Activated CD8-positive, alpha-beta memory T cell treated with anti-CD3 and anti-CD28 coated beads for 36 hours (primary cell): ENCODE data around the gene ARHGAP45. TPM values are rescaled to one million over a fixed set of nuclear protein-coding genes. Genes with fewer than 3 reads are reported as not detected.

Source experiments
- CTCF ChIA-PET: fragments of 350-600 bp; sonication (Branson Sonifier 250); formaldehyde crosslinking; loops from one replicate; lab custom pipeline; 2021; ENCODE audit warnings: antibody characterized with exemption; lab: Charles Lee
- POLR2A ChIA-PET: fragments of 350-600 bp; sonication (Branson Sonifier 250); formaldehyde crosslinking; loops from one replicate; lab custom pipeline; 2021; ENCODE audit warnings: antibody characterized with exemption; lab: Charles Lee
- total RNA-seq, 2 experiments: library from RNA; stranded (reverse); gene quantifications; one replicate each; pipeline ENCODE4 v1.2.3, GENCODE V29; 2021

The ARHGAP45 gene
- total RNA-seq, 2 experiments from 2014 or later, result 148 to 154 TPM

GRCh38 chr19:1098177-1099051 is 31.4 kb downstream of the ARHGAP45 start:
- ChIA-PET CTCF (interaction anchor here (1.0 to 1.5 kb wide), 2 partner anchors 34 to 96 kb away, joined by 3 to 5 read pairs; no protein-coding TSS in a partner anchor), POLR2A (interaction anchor here (0.6 to 0.8 kb wide), 3 partner anchors 8 to 31 kb away, joined by 3 read pairs; partner anchors contain the start of gene ARHGAP45)

- ChIA-PET CTCF (interaction anchor here (2.1 to 2.9 kb wide), 3 partner anchors 13 to 143 kb away, joined by 5 to 13 read pairs (median 8); no protein-coding TSS in a partner anchor), POLR2A (interaction anchor here (0.6 to 1.1 kb wide), 3 partner anchors 26 to 238 kb away, joined by 3 to 5 read pairs (median 3); no protein-coding TSS in a partner anchor)
Observed at GRCh38 chr19:1101337-1101698, 34.4 kb downstream of the ARHGAP45 start.

GRCh38 chr19:1102407-1103131 is 35.6 kb downstream of the ARHGAP45 start:
- ChIA-PET POLR2A (interaction anchor here (0.5 to 2.7 kb wide), 13 partner anchors 9 to 138 kb away, joined by 3 to 21 read pairs (median 5); partner anchors contain the start of gene ARHGAP45), CTCF (interaction anchor here (0.6 to 2.9 kb wide), 10 partner anchors 10 to 141 kb away, joined by 3 to 13 read pairs (median 5); partner anchors contain the start of gene ARHGAP45)

- CTCF ChIA-PET, result interaction anchor here (0.6 to 2.9 kb wide), 10 partner anchors 10 to 141 kb away, joined by 3 to 13 read pairs (median 5); partner anchors contain the start of gene ARHGAP45
- POLR2A ChIA-PET, result interaction anchor here (0.5 to 2.7 kb wide), 13 partner anchors 9 to 163 kb away, joined by 3 to 21 read pairs (median 4); partner anchors contain the start of gene ARHGAP45
Observed at GRCh38 chr19:1103132-1103707, 36.3 kb downstream of the ARHGAP45 start.

- CTCF ChIA-PET, result interaction anchor here (0.9 to 2.9 kb wide), 6 partner anchors 9 to 91 kb away, joined by 3 to 8 read pairs (median 6); partner anchors contain the start of gene ARHGAP45
Observed at GRCh38 chr19:1103708-1104310, 36.8 kb downstream of the ARHGAP45 start, which contains the start of gene GPX4. Gene GPX4 (plus strand): TSS chr19:1103994. CDS start chr19:1104044, 50 bp downstream.

GRCh38 chr19:1104311-1105007 is 37.5 kb downstream of the ARHGAP45 start:
- ChIA-PET POLR2A (interaction anchor here (0.7 to 2.7 kb wide), 8 partner anchors 10 to 162 kb away, joined by 3 to 21 read pairs (median 3); partner anchors contain the start of genes ARHGAP45, POLR2E and RNU6-2), CTCF (interaction anchor here (0.9 to 1.5 kb wide), 2 partner anchors 9 to 90 kb away, joined by 3 to 5 read pairs; no protein-coding TSS in a partner anchor)

More at GRCh38 chr19:1103708-1104310, 36.8 kb downstream of the ARHGAP45 start, which contains the start of gene GPX4:
- POLR2A ChIA-PET, result interaction anchor here (0.7 to 2.7 kb wide), 9 partner anchors 8 to 163 kb away, joined by 3 to 21 read pairs (median 3); partner anchors contain the start of genes ARHGAP45, POLR2E and RNU6-2

GRCh38 chr19:1105008-1105872 is 38.3 kb downstream of the ARHGAP45 start:
- ChIA-PET POLR2A (interaction anchor here (0.6 to 2.7 kb wide), 5 partner anchors 25 to 75 kb away, joined by 3 to 21 read pairs (median 4); partner anchors contain the start of gene ARHGAP45), CTCF (interaction anchor here (1.2 to 1.5 kb wide), 2 partner anchors 8 to 38 kb away, joined by 3 to 5 read pairs; partner anchors contain the start of gene ARHGAP45)

- ChIA-PET POLR2A (interaction anchor here (0.6 to 1.3 kb wide), 3 partner anchors 24 to 42 kb away, joined by 3 to 6 read pairs (median 4); no protein-coding TSS in a partner anchor), CTCF (interaction anchor here (0.6 to 1.2 kb wide), 2 partner anchors 39 to 88 kb away, joined by 3 read pairs; partner anchors contain the start of gene ARHGAP45)
Observed at GRCh38 chr19:1105873-1106840, 39.2 kb downstream of the ARHGAP45 start.

- ChIA-PET CTCF (interaction anchor here (0.9 kb wide), 1 partner anchor 115 kb away, joined by 4 read pairs; no protein-coding TSS in a partner anchor), POLR2A (interaction anchor here (1.1 kb wide), 1 partner anchor 43 kb away, joined by 6 read pairs; no protein-coding TSS in a partner anchor)
Observed at GRCh38 chr19:1106841-1107660, 40.1 kb downstream of the ARHGAP45 start.

GRCh38 chr19:1107661-1108261 is 40.8 kb downstream of the ARHGAP45 start:
- ChIA-PET POLR2A (interaction anchor here (1.1 to 1.7 kb wide), 2 partner anchors 23 to 43 kb away, joined by 3 to 6 read pairs; no protein-coding TSS in a partner anchor), CTCF (interaction anchor here (0.9 kb wide), 1 partner anchor 115 kb away, joined by 4 read pairs; no protein-coding TSS in a partner anchor)

- ChIA-PET POLR2A (interaction anchor here (1.1 to 1.7 kb wide), 2 partner anchors 23 to 44 kb away, joined by 3 to 6 read pairs; no protein-coding TSS in a partner anchor), CTCF (interaction anchor here (0.9 kb wide), 1 partner anchor 114 kb away, joined by 4 read pairs; no protein-coding TSS in a partner anchor)
Observed at GRCh38 chr19:1108291-1109031, 41.5 kb downstream of the ARHGAP45 start.

- CTCF ChIA-PET, result no interaction called here
- POLR2A ChIA-PET, result interaction anchor here (1.7 kb wide), 1 partner anchor 22 kb away, joined by 3 read pairs; no protein-coding TSS in a partner anchor
Observed at GRCh38 chr19:1109032-1109551, 42.1 kb downstream of the ARHGAP45 start.
